ENCODE measurements around the gene APBB2.

DNA sequence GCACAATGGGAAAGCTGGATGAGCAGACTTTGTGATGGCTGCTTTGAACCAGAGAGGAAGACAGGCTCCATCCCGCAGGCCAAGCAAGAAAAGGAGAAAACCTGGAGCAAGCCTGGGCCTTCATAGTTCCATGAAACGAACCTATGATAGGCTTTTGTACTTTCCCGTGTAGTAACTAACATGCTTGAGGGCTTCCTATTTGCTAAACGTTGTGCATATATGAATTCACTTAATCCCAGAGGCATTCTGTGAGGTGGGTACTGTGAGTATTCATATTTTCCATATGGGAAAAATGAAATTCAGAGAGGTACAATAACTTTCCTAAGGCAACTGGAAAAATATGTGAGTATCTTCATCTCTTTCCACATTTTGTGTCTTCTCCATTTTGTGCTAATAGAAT is 13.6 kb upstream of the APBB2 start:
- no peak for TF ChIP-seq EZH2 (IDR thresholded peaks at IDR 0.05)
- no peak for TF ChIP-seq POLR2AphosphoS5 (IDR thresholded peaks at IDR 0.05; ENCODE audit: borderline replicate concordance, low read depth, low read length)
- TF ChIP-seq FOXP2 (optimal IDR thresholded peaks at IDR 0.05; ENCODE audit: control extremely low read depth, extremely low read length, insufficient read depth) = no peak
